Neural crest cell (in vitro differentiated cells): ENCODE data around the gene ARHGAP40. TPM values are rescaled to one million over a fixed set of nuclear protein-coding genes. Genes with fewer than 3 reads are reported as not detected.

ENCODE experiments used
- DNase-seq: peaks from one replicate; pipeline ENCODE4 v3.0.0; 2021; ENCODE audit warnings: low read depth, mixed read lengths, low spot score
- H3K27ac Mint-ChIP-seq: one replicate; pipeline ENCODE4 v1.8.0; 2021; ENCODE audit warnings: mild to moderate bottlenecking, mixed read lengths; ENCODE audit not compliant: unreplicated experiment
- H3K27me3 Mint-ChIP-seq: 2 replicates; pipeline ENCODE4 v1.8.0; 2021; ENCODE audit warnings: low read depth, mild to moderate bottlenecking, mixed read lengths
- H3K36me3 Mint-ChIP-seq: 2 replicates; pipeline ENCODE4 v1.8.0; 2021; ENCODE audit warnings: low read depth, mild to moderate bottlenecking, mixed read lengths
- H3K4me1 Mint-ChIP-seq: 2 replicates; pipeline ENCODE4 v1.8.0; 2021; ENCODE audit warnings: mixed read lengths
- H3K4me3 Mint-ChIP-seq: one replicate; pipeline ENCODE4 v1.8.0; 2021; ENCODE audit warnings: mild to moderate bottlenecking, mixed read lengths
- H3K9me3 Mint-ChIP-seq: 2 replicates; pipeline ENCODE4 v1.8.0; 2021; ENCODE audit warnings: mixed read lengths
- total RNA-seq: library from RNA; stranded (reverse); gene quantifications from 2 replicates; pipeline ENCODE4 v1.2.1, GENCODE V29; 2021
- TF ChIP-seq, protein P1 (sequence below): fragments of 200-600 bp; sonication (generic); conservative IDR thresholded peaks from 2 replicates; pipeline ENCODE4 v1.5.0; 2021; ENCODE audit warnings: antibody characterized with exemption, mild to moderate bottlenecking

Gene ARHGAP40
- total RNA-seq, 1 donor from 2014 or later: not detected

DNA sequence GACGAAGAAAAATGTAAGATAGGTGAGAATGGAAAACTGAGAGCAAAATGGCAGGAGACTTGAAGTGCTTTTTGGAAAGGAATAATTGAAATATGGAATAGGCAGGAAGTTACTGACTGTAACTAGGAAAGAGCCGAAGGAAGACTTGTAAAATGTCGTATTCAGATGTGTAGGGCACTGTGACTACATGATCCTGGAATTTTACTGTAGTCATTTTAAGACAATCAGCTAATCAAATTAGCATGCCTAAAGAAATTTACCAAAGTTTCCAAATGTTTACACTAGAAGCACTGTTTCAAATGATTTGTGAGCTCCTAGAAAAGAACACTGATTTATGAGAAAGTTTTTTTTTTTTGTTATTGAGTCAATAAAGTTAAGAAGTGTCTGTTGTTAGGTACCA lies 41.8 kb upstream of the ARHGAP40 start:
- H3K4me1 Mint-ChIP-seq: no peaks in the 10 kb centered on the region
- H3K27me3 Mint-ChIP-seq: no peaks in the 10 kb centered on the region
- no peaks in the 10 kb centered on the region for H3K9me3 Mint-ChIP-seq
- TF ChIP-seq, protein P1, sequence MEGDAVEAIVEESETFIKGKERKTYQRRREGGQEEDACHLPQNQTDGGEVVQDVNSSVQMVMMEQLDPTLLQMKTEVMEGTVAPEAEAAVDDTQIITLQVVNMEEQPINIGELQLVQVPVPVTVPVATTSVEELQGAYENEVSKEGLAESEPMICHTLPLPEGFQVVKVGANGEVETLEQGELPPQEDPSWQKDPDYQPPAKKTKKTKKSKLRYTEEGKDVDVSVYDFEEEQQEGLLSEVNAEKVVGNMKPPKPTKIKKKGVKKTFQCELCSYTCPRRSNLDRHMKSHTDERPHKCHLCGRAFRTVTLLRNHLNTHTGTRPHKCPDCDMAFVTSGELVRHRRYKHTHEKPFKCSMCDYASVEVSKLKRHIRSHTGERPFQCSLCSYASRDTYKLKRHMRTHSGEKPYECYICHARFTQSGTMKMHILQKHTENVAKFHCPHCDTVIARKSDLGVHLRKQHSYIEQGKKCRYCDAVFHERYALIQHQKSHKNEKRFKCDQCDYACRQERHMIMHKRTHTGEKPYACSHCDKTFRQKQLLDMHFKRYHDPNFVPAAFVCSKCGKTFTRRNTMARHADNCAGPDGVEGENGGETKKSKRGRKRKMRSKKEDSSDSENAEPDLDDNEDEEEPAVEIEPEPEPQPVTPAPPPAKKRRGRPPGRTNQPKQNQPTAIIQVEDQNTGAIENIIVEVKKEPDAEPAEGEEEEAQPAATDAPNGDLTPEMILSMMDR: no peak
- peaks cover 16% of the 10 kb centered on the region for H3K36me3 Mint-ChIP-seq
- no peak overlapping the region for H3K4me3 Mint-ChIP-seq
- no peak overlapping the region for H3K27ac Mint-ChIP-seq
- DNase-seq: no peak

DNA sequence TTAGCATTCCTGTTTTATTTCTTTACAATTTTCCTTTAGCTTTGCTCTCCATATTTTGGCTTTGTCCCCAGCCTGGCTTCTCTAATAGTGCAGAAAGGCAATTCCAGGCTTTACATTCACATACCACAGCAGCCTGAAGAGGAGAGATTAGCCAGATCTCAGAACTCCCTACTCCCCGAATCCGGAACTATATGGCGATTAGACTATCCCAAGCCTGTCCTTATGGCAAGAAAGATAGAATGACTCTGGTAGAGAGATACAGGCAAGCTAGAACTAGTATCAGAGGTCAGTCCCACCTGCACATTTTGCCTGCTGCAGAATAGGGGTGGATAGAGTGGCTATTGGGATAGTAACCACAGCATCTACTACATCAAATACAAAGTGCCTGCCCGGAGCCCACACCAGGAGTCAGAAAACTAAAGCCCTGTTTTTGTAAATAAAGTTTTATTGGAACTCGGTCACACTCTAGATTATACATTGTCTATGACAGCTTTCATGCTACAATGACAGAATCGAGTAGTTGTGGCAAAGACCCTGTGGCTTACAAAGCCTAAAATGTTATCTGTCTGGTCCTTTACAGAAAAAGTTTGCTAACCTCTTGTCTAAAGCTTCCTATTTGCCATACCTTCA lies 37.7 kb upstream of the ARHGAP40 start:
- Mint-ChIP-seq H3K36me3 (peaks cover 13% of the 10 kb centered on the region), H3K4me3 (no peak overlapping the region), H3K9me3 (no peaks in the 10 kb centered on the region), H3K27ac (no peak overlapping the region), H3K27me3 (no peaks in the 10 kb centered on the region), H3K4me1 (no peaks in the 10 kb centered on the region)
- DNase-seq: no peak
- TF ChIP-seq, protein P1: no peak

DNA sequence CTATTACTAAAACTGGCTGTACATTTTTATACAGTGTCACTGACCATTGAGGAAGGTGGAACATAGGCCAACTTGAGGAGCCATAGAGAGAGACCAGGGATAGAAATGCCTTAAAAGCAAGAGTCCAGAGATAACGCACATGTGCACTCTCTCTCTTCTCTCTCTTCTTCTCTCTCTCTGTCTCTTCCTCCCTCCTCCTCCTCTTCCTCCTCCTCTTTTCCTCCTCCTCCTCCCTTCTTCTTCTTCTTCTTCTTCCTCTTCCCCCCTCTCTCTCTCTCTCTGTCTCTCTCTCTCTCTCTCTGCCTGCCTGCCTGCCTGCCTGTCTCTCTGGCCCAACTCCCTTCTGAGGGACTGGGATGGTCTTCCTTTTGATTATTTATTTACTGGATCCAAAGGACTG lies 36.9 kb upstream of the ARHGAP40 start:
- TF ChIP-seq, protein P1: no peak
- no peaks in the 10 kb centered on the region for H3K27me3 Mint-ChIP-seq
- H3K4me1 Mint-ChIP-seq: no peaks in the 10 kb centered on the region

DNA sequence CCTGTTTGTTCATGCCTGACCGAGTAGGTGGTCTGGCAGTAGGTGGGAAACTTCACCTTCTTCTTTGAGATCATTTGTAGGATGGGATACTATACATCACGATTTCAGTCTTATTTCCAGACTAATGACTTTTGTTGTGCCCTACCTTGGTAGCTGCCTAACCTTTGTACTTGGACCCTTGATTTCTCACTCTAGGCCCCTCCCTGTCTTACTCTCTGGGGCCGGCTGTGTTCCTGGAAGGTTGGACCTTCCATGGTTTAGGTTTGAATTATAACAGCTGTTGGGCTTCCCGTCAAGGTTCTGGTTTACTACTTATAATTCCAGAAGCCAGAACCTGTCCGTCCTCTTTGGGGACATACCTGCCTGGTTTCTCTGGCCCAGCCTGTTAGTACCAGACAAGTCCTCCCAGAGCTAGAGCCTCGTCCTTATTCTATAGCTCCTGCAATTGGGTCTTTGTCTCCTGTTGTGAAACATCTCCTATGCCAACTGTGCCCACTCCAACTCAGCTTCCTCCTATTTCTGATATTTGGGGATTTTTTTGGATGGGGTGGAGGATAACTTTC lies 35.5 kb upstream of the ARHGAP40 start:
- Mint-ChIP-seq H3K36me3 (peaks cover 6% of the 10 kb centered on the region), H3K4me3 (no peak overlapping the region)

More for the DNA sequence above, 36.9 kb upstream of the ARHGAP40 start:
- H3K9me3 Mint-ChIP-seq: no peaks in the 10 kb centered on the region
- peaks cover 6% of the 10 kb centered on the region for H3K36me3 Mint-ChIP-seq
- H3K4me3 Mint-ChIP-seq: no peak overlapping the region
- H3K27ac Mint-ChIP-seq: no peak overlapping the region
- DNase-seq: no peak

DNA sequence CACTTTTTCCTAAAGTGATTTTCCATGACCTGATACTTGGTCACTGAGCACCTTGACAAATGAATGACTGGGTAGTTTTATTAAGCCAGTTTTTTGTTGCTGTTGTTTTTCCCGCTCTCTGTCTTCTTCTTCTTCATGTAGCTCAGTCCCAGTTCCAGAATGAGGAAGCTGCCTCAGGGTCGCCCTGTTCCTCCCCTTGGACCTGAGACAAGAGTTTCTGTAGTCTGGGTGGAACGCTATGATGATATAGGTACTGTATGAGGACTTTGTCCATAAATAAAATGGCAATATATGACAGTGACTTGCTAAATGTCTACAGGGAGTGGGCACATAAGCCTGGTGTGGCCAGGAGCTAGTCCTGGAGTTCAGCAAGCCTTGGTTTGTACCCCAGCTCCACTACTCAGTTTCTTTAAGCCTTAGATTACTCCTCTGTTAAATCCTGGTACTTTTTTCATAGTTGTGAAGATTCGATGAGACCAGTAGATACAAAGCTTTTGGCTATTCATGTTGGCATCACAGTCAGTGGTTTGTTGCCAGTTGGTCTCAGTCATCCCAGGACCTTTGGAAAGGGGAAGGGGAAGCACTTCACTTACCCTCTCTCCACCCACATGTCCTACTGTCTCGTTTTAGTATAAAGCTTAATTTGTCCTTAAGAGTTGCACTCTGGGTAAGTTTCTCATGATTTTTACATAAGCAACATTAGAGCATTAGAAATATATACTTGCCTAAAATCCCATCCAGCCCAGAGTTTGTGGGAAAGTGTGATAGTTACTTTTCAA lies 31.7 kb upstream of the ARHGAP40 start:
- no peaks in the 10 kb centered on the region for H3K4me1 Mint-ChIP-seq
- H3K27me3 Mint-ChIP-seq: no peaks in the 10 kb centered on the region
- H3K27ac Mint-ChIP-seq: no peak overlapping the region
- TF ChIP-seq, protein P1: no peak
- no peak overlapping the region for H3K4me3 Mint-ChIP-seq
- H3K9me3 Mint-ChIP-seq: no peaks in the 10 kb centered on the region
- no peak for DNase-seq
- peaks cover 6% of the 10 kb centered on the region for H3K36me3 Mint-ChIP-seq

More for the DNA sequence above, 35.5 kb upstream of the ARHGAP40 start:
- Mint-ChIP-seq H3K27ac (no peak overlapping the region), H3K27me3 (no peaks in the 10 kb centered on the region), H3K4me1 (no peaks in the 10 kb centered on the region), H3K9me3 (no peaks in the 10 kb centered on the region)
- TF ChIP-seq, protein P1: no peak
- DNase-seq: no peak
